ENCODE measurements around the gene KCNN3. TPM values are rescaled to one million over a fixed set of nuclear protein-coding genes. Genes with fewer than 3 reads are reported as not detected.

The KCNN3 gene
- total and polyA plus RNA-seq, 2 of the 8 experiments (the other 6 are each of a cell fraction or from before 2014, with no cell fraction given): 2.8 to 3.7 TPM

DNA sequence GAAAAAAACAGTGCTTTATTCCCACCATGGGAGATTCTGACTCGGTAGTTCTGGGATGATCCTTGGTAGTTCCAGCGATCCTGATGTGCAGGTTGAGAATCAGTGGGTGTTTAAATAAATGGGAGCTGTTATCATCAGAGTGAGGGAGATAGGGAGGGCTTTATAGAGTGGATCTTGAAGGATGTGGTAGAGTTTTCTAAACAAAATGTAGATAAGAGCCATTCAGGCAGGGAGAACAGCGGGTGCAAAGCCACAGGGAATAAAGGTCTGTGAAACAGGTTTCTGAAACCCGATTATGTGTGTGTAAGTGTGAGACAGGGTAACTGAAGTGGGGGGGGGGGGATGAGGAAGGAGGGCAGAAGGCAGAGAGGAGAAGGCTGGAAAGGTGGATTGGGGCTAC lies 186.3 kb downstream of the KCNN3 start:
- FAIRE-seq: no peak
- H2AK5ac ChIP-seq (ENCODE audit: low read depth, low read length): no peak overlapping the region
- H2BK20ac ChIP-seq (ENCODE audit: low read length): no peak overlapping the region
- no peaks in the 10 kb centered on the region for H3K23me2 ChIP-seq (ENCODE audit: low read depth, low read length)
- H3K79me2 ChIP-seq (ENCODE audit: control insufficient read depth in 1 of 2, insufficient read depth in 2 of 2, low read length in 2 of 2): no peaks in the 10 kb centered on the region
- no peak overlapping the region for H2BK5ac ChIP-seq (ENCODE audit: low read depth, low read length)
- DNase-seq (ENCODE audit: low read depth in 1 of 2, low spot score in 2 of 2): no peak
- no peak overlapping the region for H3K56ac ChIP-seq (replicated peaks; ENCODE audit: insufficient read length, low read depth, low read length)
- ChIA-PET POLR2A (ENCODE audit: partially characterized antibody) (no interaction called here), CTCF (ENCODE audit: partially characterized antibody) (interaction anchor here (0.6 to 2.6 kb wide), 6 partner anchors 15 to 172 kb away, joined by 3 to 12 read pairs (median 3); no protein-coding TSS in a partner anchor)
- WGBS, 2 experiments (ENCODE audit: extremely low coverage in 1 of 2, insufficient coverage in 1 of 2, insufficient read length in 1 of 2, insufficient replicate concordance in 2 of 2, low coverage in 1 of 2, low lambda C conversion rate in 2 of 2, missing lambda C conversion rate in 1 of 2): 78% methylated on average over 4 of the region's 4 CpGs; no CpG with 5 or more reads in 1 of the 2 experiments
- H2BK12ac ChIP-seq (ENCODE audit: low read depth, low read length): no peak overlapping the region
- peaks cover 3 to 6% of the 10 kb centered on the region in 2 experiments; a peak in 3 of 4 replicates for H3K9me3 ChIP-seq (ENCODE audit: insufficient read depth in 2 of 2, low read depth in 1 of 2, low read length in 1 of 2)
- H4K20me1 ChIP-seq (replicated peaks in 1 of 2; ENCODE audit: control insufficient read depth in 1 of 2, insufficient read depth in 2 of 2, low read length in 2 of 2): no peaks in the 10 kb centered on the region
- no peaks in the 10 kb centered on the region for H3K36me3 ChIP-seq (ENCODE audit: control insufficient read depth in 2 of 4, insufficient read depth in 4 of 4, low read length in 3 of 4)
- no peak overlapping the region for H3K9ac ChIP-seq (replicated peaks in 1 of 4; ENCODE audit: extremely low read depth in 1 of 4, low read depth in 3 of 4, low read length in 3 of 4)
- no peak overlapping the region for H3K4me2 ChIP-seq (ENCODE audit: insufficient read depth in 1 of 2, low read depth in 2 of 2, low read length in 2 of 2)
- no peak overlapping the region for H3K23ac ChIP-seq (ENCODE audit: insufficient read length)
- H3K4me1 ChIP-seq (replicated peaks in 1 of 4; ENCODE audit: control insufficient read depth in 3 of 4, insufficient read depth in 4 of 4, low read length in 3 of 4): no peaks in the 10 kb centered on the region; a peak in 1 of 7 replicates
- TF ChIP-seq TAF7 (optimal IDR thresholded peaks at IDR 0.05; ENCODE audit: borderline replicate concordance, low read depth, low read length): no peak
- no peak for TF ChIP-seq TAF1 (IDR thresholded peaks at IDR 0.05; ENCODE audit: low read depth, low read length)
- TF ChIP-seq, protein P1, sequence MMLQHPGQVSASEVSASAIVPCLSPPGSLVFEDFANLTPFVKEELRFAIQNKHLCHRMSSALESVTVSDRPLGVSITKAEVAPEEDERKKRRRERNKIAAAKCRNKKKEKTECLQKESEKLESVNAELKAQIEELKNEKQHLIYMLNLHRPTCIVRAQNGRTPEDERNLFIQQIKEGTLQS (IDR thresholded peaks at IDR 0.05; ENCODE audit: insufficient read depth, low read depth, low read length): no peak
- no peak for TF ChIP-seq TBP (IDR thresholded peaks at IDR 0.05; ENCODE audit: low read depth, low read length)
- TF ChIP-seq YY1 (IDR thresholded peaks at IDR 0.05; ENCODE audit: low read depth, low read length): no peak
- TF ChIP-seq E2F6 (IDR thresholded peaks at IDR 0.05): no peak
- no peak for TF ChIP-seq ATF2 (IDR thresholded peaks at IDR 0.05; ENCODE audit: low read length)
- no peak for TF ChIP-seq RAD21 (IDR thresholded peaks at IDR 0.05 in 1 of 2, conservative IDR thresholded peaks at IDR 0.05 in 1 of 2; ENCODE audit: low read depth in 2 of 2, low read length in 2 of 2)
- H3K79me1 ChIP-seq (ENCODE audit: low read depth, low read length): no peaks in the 10 kb centered on the region
- H4K91ac ChIP-seq (replicated peaks; ENCODE audit: insufficient read length, low read length): no peak overlapping the region
- H3K27ac ChIP-seq (ENCODE audit: low read depth, low read length): no peak overlapping the region
- H2BK15ac ChIP-seq (ENCODE audit: low read length): no peak overlapping the region
- no peak overlapping the region for H3K14ac ChIP-seq (ENCODE audit: insufficient read length)
- no peak overlapping the region for H4K8ac ChIP-seq (ENCODE audit: extremely low read depth, insufficient read depth, low read length)
- no peak overlapping the region for H3K4me3 ChIP-seq (ENCODE audit: extremely low read depth in 1 of 4, insufficient read depth in 2 of 4, low read depth in 3 of 4, low read length in 4 of 4)
- no peak overlapping the region for H2AFZ ChIP-seq (ENCODE audit: low read length)
- H3K27me3 ChIP-seq (replicated peaks in 1 of 4; ENCODE audit: control insufficient read depth in 3 of 4, extremely low read depth in 1 of 4, insufficient read depth in 3 of 4, low read length in 3 of 4): no peaks in the 10 kb centered on the region
- H3K4ac ChIP-seq (replicated peaks; ENCODE audit: insufficient read length, low read depth, low read length): no peak overlapping the region
- no peak overlapping the region for H4K5ac ChIP-seq (ENCODE audit: insufficient read length, low read depth, low read length)
- H3K18ac ChIP-seq (ENCODE audit: extremely low read depth, low read length): no peak overlapping the region
- no peak overlapping the region for H2BK120ac ChIP-seq (replicated peaks; ENCODE audit: low read depth, low read length)
